Measurements from ENCODE around the gene VPS26A.

Gene VPS26A

GRCh38 chr10:69211524-69211923 lies 87.5 kb downstream of the VPS26A start:
- TF ChIP-seq CTCF (IDR thresholded peaks at IDR 0.05; ENCODE audit: low read depth, low read length), result no peak
- no peak overlapping the region for H3K4me3 ChIP-seq (ENCODE audit: low read depth, low read length)

GRCh38 chr10:69213591-69214311 lies 89.8 kb downstream of the VPS26A start:
- no peak overlapping the region for H3K4me3 ChIP-seq (ENCODE audit: low read depth, low read length)
- no peak for TF ChIP-seq CTCF (IDR thresholded peaks at IDR 0.05; ENCODE audit: low read depth, low read length)

GRCh38 chr10:69214666-69215131 lies 90.7 kb downstream of the VPS26A start:
- TF ChIP-seq CTCF (IDR thresholded peaks at IDR 0.05; ENCODE audit: low read depth, low read length), result no peak
- no peak overlapping the region for H3K4me3 ChIP-seq (ENCODE audit: low read depth, low read length)

- TF ChIP-seq CTCF (IDR thresholded peaks at IDR 0.05; ENCODE audit: low read depth, low read length), result no peak
- no peak overlapping the region for H3K4me3 ChIP-seq (ENCODE audit: low read depth, low read length)
Observed at GRCh38 chr10:69215405-69216171, 91.6 kb downstream of the VPS26A start.

- H3K4me3 ChIP-seq (ENCODE audit: low read depth, low read length), result no peak overlapping the region
- no peak for TF ChIP-seq CTCF (IDR thresholded peaks at IDR 0.05; ENCODE audit: low read depth, low read length)
Observed at GRCh38 chr10:69216577-69217118, 92.7 kb downstream of the VPS26A start.

- TF ChIP-seq CTCF (IDR thresholded peaks at IDR 0.05; ENCODE audit: low read depth, low read length), result no peak
- no peak overlapping the region for H3K4me3 ChIP-seq (ENCODE audit: low read depth, low read length)
Observed at GRCh38 chr10:69217119-69217754, 93.3 kb downstream of the VPS26A start.
